HL-60 (cell line): Measurements from ENCODE around the gene BTBD6.

Experiments used
- POLR2AphosphoS5 ChIP-seq: IDR thresholded peaks from 2 replicates; pipeline ENCODE4 v1.6.1; 2012; ENCODE audit warnings: low read depth
- TF ChIP-seq, protein P1 (sequence below): IDR thresholded peaks from one replicate; pipeline ENCODE4 v1.5.1; 2011; ENCODE audit warnings: low read length, control low read depth, inconsistent platforms; ENCODE audit not compliant: insufficient read depth
- TF ChIP-seq, protein P2 (sequence below): IDR thresholded peaks from 2 replicates; pipeline ENCODE4 v1.6.1; 2012; ENCODE audit warnings: low read depth; ENCODE audit not compliant: insufficient replicate concordance

DNA sequence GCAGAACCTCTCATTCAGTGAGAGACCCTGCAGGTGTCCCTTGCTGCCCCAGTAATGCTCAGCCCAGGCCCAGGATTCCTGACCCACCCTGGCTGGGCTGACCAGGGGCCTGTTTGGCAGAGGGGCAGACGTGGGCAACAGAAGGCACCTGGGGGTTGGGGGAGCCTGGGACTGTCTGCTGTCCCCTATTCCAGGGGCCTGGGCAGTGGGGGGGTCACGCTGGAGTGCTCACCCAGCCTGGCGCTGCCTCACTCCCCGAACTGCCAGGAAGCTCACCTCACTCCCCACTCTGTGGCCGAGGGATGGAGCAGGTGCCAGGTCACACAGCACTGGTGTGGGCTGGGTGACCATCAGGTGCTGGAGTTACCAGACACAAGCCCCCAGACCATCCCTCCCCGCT, 44.6 kb upstream of the BTBD6 start:
- no peak; the same call in 1 of the 2 replicates for TF ChIP-seq POLR2AphosphoS5
- TF ChIP-seq, protein P1, sequence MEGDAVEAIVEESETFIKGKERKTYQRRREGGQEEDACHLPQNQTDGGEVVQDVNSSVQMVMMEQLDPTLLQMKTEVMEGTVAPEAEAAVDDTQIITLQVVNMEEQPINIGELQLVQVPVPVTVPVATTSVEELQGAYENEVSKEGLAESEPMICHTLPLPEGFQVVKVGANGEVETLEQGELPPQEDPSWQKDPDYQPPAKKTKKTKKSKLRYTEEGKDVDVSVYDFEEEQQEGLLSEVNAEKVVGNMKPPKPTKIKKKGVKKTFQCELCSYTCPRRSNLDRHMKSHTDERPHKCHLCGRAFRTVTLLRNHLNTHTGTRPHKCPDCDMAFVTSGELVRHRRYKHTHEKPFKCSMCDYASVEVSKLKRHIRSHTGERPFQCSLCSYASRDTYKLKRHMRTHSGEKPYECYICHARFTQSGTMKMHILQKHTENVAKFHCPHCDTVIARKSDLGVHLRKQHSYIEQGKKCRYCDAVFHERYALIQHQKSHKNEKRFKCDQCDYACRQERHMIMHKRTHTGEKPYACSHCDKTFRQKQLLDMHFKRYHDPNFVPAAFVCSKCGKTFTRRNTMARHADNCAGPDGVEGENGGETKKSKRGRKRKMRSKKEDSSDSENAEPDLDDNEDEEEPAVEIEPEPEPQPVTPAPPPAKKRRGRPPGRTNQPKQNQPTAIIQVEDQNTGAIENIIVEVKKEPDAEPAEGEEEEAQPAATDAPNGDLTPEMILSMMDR = no peak
- TF ChIP-seq, protein P2, sequence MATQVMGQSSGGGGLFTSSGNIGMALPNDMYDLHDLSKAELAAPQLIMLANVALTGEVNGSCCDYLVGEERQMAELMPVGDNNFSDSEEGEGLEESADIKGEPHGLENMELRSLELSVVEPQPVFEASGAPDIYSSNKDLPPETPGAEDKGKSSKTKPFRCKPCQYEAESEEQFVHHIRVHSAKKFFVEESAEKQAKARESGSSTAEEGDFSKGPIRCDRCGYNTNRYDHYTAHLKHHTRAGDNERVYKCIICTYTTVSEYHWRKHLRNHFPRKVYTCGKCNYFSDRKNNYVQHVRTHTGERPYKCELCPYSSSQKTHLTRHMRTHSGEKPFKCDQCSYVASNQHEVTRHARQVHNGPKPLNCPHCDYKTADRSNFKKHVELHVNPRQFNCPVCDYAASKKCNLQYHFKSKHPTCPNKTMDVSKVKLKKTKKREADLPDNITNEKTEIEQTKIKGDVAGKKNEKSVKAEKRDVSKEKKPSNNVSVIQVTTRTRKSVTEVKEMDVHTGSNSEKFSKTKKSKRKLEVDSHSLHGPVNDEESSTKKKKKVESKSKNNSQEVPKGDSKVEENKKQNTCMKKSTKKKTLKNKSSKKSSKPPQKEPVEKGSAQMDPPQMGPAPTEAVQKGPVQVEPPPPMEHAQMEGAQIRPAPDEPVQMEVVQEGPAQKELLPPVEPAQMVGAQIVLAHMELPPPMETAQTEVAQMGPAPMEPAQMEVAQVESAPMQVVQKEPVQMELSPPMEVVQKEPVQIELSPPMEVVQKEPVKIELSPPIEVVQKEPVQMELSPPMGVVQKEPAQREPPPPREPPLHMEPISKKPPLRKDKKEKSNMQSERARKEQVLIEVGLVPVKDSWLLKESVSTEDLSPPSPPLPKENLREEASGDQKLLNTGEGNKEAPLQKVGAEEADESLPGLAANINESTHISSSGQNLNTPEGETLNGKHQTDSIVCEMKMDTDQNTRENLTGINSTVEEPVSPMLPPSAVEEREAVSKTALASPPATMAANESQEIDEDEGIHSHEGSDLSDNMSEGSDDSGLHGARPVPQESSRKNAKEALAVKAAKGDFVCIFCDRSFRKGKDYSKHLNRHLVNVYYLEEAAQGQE = no peak
